CD4-positive, alpha-beta T cell treated with Interleukin-17A for 4 hours (primary cell): ENCODE measurements around the gene FAM110D.

ENCODE experiments used
- DNase-seq: peaks from one replicate; pipeline ENCODE4 v3.0.0-alpha.2; 2020; ENCODE audit warnings: mixed read lengths

The FAM110D gene

DNA sequence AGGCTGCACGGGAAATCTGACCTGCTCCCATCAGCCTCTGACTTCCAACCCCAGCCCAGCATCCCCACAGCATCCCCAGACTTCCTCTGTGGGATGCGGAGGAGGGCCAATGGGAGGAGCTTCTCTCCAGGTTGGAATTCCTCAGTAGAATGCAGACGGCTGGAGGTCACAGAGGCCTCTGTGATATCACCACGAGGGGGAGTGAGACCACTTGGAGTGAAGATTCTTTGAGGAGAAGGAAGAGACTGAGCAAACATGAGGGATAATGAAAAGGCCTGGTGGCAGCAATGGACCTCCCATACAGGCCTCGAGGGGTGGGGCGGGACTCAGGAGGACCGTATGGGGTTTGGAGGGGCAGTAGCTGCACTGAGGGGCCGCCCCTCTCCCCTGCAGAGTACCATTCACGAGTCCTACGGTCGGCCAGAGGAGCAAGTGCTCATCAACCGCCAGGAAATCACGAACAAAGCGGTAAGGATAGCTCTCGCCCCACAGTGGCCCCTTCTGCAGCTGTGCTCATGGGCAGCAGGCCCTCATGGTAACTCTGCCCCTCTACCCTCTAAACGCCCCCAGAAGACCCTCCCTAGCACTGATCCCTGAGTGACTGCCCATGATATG lies 31.6 kb downstream of the FAM110D start, which contains the start of gene CATSPER4:
Gene CATSPER4 (plus strand): TSS at position 230 of the 615 bp plus-strand sequence. CDS start 26 bp downstream, at position 256.
- DNase-seq = peak; percentile 29

DNA sequence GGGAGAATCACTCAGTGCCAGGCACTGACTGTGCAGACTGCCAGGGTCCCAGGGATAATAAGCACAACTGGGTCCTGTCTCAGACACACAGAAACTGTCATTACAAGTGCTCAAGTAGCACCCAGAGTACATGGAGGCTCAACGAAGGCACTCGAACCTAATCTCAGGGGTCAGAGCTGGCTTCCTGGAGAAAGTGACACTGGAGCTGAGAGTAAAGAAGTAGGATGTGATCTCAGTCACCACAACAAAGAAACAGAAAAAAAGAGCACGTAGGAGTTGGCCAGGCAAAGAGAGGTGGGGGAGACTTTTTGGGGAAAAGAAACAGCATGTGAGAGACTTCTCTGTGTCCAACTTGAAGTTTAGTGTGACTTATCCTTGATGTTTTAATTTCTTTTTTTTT lies 32.9 kb downstream of the FAM110D start:
- DNase-seq = no peak

DNA sequence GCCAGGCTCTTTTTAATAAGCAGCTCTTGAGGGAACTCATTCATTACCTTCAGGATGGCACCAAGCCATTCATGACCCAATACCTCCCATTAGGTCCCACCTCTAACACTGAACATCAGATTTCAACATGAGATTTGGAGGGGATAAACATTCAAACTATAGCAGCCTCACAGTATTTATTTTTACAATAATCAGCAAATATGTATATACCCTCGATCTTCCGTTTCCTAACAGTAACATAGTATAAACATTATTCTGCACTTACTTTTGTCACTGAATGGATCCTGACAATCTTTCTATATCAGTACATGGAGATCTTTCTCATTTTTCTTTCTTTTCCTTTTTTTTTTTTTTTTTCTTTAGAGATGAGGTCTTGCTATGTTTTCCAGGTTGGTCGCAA lies 36.9 kb downstream of the FAM110D start:
- no peak for DNase-seq

- DNase-seq = no peak
These were observed 38.4 kb downstream of the FAM110D start for GRCh38 chr1:26197301-26197700.

DNA sequence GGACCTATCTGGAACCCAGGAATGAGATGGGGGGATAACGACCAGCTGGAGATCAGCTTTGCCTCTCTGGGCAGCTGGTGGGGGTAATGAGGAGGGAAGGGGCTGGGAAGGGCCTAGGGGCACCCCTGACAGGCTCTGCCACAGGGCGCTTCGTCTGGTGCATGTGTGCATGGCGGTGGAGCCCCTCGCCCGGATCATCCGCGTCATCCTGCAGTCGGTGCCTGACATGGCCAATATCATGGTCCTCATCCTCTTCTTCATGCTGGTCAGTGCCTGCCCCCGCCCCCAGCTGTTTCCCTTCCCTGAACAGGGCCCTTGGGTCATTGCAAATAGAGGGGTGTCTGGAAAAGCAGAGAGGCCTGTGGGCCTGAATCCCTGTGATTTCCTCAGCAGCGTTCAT lies 38.9 kb downstream of the FAM110D start:
- no peak for DNase-seq

- no peak for DNase-seq
These were observed 41.5 kb downstream of the FAM110D start for GRCh38 chr1:26200413-26200812.

DNA sequence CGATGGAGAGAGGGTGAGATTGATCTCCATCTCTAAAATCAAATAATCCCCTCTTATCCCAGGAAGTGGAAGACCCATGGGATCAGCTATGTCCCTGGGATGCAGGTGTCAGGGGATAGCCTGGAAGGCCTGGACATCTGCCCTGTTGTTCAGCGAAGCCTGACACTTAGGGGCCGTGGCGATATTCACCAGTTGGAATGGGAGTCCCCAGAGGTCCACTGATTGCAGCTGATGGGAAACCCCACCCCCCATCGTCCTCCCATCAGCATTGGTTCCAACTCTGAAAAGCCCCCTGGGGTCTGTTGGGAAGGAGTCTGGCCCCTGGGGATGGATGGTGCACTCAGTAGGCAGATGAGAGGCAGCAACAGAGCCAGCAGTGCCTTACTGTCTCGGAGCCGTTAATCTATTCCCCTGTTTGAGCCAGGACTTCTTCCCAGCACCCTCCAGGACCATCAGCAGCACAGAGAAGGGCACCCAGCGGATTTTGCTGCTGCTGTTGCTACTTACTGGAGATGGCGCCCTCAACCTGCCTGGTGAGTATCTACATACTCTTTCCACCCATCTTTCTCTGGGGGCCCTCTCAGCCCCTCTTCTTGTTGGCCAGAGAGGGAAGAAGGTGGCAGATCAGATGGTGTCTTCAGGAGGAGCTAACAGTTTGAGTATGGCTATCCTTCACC lies 44.9 kb downstream of the FAM110D start:
- no peak for DNase-seq

GRCh38 chr1:26210147-26210870 lies 51.4 kb downstream of the FAM110D start:
- no peak for DNase-seq

DNA sequence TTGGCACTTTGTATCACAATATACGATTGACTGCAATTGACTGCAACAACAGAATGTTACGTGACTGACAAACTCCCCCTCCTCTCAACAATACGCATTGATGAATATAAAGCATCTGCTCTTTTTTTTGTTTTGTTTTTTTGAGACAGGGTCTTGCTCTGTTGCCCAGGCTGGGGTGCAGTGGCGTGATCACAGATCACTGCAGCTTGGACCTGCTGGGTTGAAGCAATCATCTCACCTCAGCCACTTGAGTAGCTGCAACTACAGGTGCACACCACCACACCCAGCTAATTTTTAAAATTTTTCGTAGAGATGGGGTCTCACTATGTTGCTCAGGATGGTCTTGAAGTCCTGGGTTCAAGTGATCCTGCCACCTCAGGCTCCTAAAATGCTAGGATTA lies 53.8 kb downstream of the FAM110D start:
- DNase-seq = no peak

- DNase-seq = no peak
These were observed 54.5 kb downstream of the FAM110D start for GRCh38 chr1:26213335-26213905.
